Loucy (cell line): Measurements from ENCODE around the gene MYL3.

Source experiments
- H2AFZ ChIP-seq: fragments of 200-600 bp; sonication (generic); 2 replicates; pipeline ENCODE4 v1.6.0; 2016; ENCODE audit warnings: antibody characterized with exemption, mild to moderate bottlenecking, low read length, moderate library complexity
- H3F3A ChIP-seq: fragments of 200-600 bp; 2 replicates; pipeline ENCODE4 v1.6.0; 2016; ENCODE audit warnings: antibody characterized with exemption, low read depth, mild to moderate bottlenecking
- H3K27me3 ChIP-seq: fragments of 200-600 bp; sonication (generic); 2 replicates; pipeline ENCODE4 v1.6.1; 2014; ENCODE audit warnings: low read length, mild to moderate bottlenecking; ENCODE audit not compliant: insufficient read depth, poor library complexity, severe bottlenecking
- H3K36me3 ChIP-seq: fragments of 200-600 bp; sonication (generic); 2 replicates; pipeline ENCODE4 v1.6.1; 2016; ENCODE audit warnings: low read length; ENCODE audit not compliant: insufficient read depth
- H3K4me1 ChIP-seq: fragments of 200-600 bp; sonication (generic); 2 replicates; pipeline ENCODE4 v1.5.1; 2014; ENCODE audit warnings: low read length, mild to moderate bottlenecking; ENCODE audit not compliant: insufficient read depth, poor library complexity, severe bottlenecking
- H3K4me2 ChIP-seq: fragments of 200-600 bp; sonication (generic); 2 replicates; pipeline ENCODE4 v1.6.0; 2014; ENCODE audit warnings: antibody characterized with exemption, low read length, low read depth, mild to moderate bottlenecking; ENCODE audit not compliant: poor library complexity, severe bottlenecking
- H3K4me3 ChIP-seq: fragments of 200-600 bp; sonication (generic); 2 replicates; pipeline ENCODE4 v1.5.1; 2014; ENCODE audit warnings: low read length, mild to moderate bottlenecking, mixed read lengths; ENCODE audit not compliant: poor library complexity, severe bottlenecking
- H3K79me2 ChIP-seq: fragments of 200-600 bp; sonication (generic); 2 replicates; pipeline ENCODE4 v1.6.1; 2014; ENCODE audit warnings: low read length; ENCODE audit not compliant: insufficient read depth
- H3K9ac ChIP-seq: fragments of 200-600 bp; sonication (generic); 2 replicates; pipeline ENCODE4 v1.6.0; 2014; ENCODE audit warnings: mild to moderate bottlenecking, low read depth, low read length, moderate library complexity; ENCODE audit not compliant: poor library complexity, severe bottlenecking
- H3K9me2 ChIP-seq: fragments of 200-600 bp; sonication (generic); replicated peaks from 2 replicates; pipeline ENCODE4 v1.6.1; 2016; ENCODE audit warnings: low read depth, low read length, mixed read lengths
- H3K9me3 ChIP-seq: fragments of 200-600 bp; sonication (generic); 2 replicates; pipeline ENCODE4 v1.6.1; 2014; ENCODE audit warnings: mild to moderate bottlenecking, antibody characterized with exemption, low read length, low read depth; ENCODE audit not compliant: insufficient read depth
- H4K20me1 ChIP-seq: fragments of 200-600 bp; sonication (generic); 2 replicates; pipeline ENCODE4 v1.6.0; 2014; ENCODE audit warnings: antibody characterized with exemption, low read length, mild to moderate bottlenecking; ENCODE audit not compliant: insufficient read depth, poor library complexity, severe bottlenecking
- EZH2phosphoT487 ChIP-seq: fragments of 200-600 bp; IDR thresholded peaks from 2 replicates; pipeline ENCODE4 v1.6.1; 2018; ENCODE audit warnings: antibody characterized with exemption, mild to moderate bottlenecking, moderate library complexity, borderline replicate concordance
- TF ChIP-seq, protein P1 (sequence below): fragments of 200-600 bp; sonication (generic); conservative IDR thresholded peaks from 2 replicates; pipeline ENCODE4 v1.5.1; 2014; ENCODE audit warnings: mild to moderate bottlenecking, antibody characterized with exemption, low read length

Gene MYL3

DNA sequence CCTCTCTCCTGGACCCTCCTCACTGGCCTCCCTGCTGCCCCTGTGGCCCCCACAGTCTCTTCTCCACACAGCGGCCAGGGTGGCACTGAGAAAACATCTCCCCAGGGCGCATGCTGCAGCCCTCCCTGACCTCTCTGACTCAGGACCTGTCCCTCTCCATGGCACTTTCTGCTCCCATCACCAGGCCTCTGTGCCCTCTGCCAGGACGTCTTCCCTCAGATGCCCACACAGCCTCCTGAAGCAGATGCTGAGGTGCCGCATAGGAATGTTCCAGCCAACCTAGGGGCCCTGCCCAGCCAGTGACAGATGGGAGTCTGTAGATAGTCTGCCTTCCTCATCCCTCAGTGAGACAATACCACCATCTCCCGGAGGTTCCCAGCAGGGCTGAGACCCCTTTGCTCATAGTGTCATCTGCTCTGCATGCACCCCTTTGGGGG lies 8.7 kb downstream of the MYL3 start:
- Histone ChIP-seq H3K27me3 (no peaks in the 10 kb centered on the region), H3K4me2 (no peak overlapping the region), H3K36me3 (no peaks in the 10 kb centered on the region), H3F3A (no peaks in the 10 kb centered on the region), H3K9me3 (no peaks in the 10 kb centered on the region), H4K20me1 (no peaks in the 10 kb centered on the region), H3K9ac (no peak overlapping the region), H2AFZ (no peak overlapping the region), H3K79me2 (no peaks in the 10 kb centered on the region), H3K9me2 (no peaks in the 10 kb centered on the region), H3K4me3 (no peak overlapping the region), H3K4me1 (no peaks in the 10 kb centered on the region)
- TF ChIP-seq EZH2phosphoT487 = no peak
- TF ChIP-seq, protein P1, sequence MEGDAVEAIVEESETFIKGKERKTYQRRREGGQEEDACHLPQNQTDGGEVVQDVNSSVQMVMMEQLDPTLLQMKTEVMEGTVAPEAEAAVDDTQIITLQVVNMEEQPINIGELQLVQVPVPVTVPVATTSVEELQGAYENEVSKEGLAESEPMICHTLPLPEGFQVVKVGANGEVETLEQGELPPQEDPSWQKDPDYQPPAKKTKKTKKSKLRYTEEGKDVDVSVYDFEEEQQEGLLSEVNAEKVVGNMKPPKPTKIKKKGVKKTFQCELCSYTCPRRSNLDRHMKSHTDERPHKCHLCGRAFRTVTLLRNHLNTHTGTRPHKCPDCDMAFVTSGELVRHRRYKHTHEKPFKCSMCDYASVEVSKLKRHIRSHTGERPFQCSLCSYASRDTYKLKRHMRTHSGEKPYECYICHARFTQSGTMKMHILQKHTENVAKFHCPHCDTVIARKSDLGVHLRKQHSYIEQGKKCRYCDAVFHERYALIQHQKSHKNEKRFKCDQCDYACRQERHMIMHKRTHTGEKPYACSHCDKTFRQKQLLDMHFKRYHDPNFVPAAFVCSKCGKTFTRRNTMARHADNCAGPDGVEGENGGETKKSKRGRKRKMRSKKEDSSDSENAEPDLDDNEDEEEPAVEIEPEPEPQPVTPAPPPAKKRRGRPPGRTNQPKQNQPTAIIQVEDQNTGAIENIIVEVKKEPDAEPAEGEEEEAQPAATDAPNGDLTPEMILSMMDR = no peak

DNA sequence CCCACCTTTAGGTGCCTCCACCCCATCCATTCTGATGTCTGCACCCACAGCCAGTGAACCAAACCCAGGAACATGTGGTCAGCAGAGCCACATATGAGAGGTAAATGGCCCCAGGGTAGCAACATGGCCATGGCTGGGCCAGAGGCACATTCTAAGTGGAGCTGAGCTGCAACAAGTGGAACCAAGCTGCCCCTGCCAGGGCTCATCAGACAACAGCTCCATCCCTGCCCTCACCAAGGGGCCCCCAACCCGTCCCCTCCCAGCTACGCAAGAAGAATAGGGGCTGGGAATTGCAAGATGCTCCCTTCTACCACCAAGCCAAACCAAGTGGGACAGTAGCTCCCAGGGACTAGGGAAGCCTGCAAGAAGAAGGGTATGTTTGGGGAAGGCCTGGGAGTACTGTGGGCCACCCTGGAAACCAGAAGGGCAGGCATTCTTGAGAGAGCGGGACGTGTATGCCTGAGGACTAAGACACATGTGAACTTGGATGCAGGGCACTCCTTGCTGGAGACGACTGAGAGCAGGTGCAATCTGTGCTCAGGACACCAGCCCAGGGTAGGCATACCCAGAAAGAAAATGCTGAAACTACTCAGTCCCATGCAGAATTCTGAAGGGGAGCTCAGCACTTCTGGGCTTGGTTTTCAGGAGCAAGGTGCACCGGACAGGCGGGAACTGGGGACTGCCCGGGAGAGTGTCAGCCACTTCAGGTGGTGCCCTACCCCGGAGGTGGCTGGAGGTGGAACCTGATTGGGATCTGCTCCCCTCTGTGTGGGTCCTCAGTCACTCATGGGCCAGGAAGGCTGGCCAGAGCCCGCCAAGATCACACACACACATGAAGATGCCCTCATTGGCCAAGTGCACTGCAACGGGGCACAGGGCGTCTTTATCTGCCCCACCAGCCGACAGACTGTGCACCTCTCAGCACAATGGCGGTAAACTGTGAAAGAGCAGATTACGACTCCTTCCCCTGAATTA lies 9.5 kb downstream of the MYL3 start:
- Histone ChIP-seq H3K36me3 (no peaks in the 10 kb centered on the region), H3K4me3 (no peak overlapping the region), H4K20me1 (no peaks in the 10 kb centered on the region), H3F3A (no peaks in the 10 kb centered on the region), H3K9me3 (no peaks in the 10 kb centered on the region), H3K9me2 (no peaks in the 10 kb centered on the region), H3K4me1 (no peaks in the 10 kb centered on the region), H3K27me3 (no peaks in the 10 kb centered on the region), H3K4me2 (no peak overlapping the region), H3K79me2 (no peaks in the 10 kb centered on the region), H2AFZ (no peak overlapping the region), H3K9ac (no peak overlapping the region)
- TF ChIP-seq, protein P1 = no peak
- no peak for TF ChIP-seq EZH2phosphoT487

GRCh38 chr3:46852839-46853355 lies 10.3 kb downstream of the MYL3 start:
- Histone ChIP-seq H3K4me2 (no peak overlapping the region), H3K4me3 (no peak overlapping the region), H3K79me2 (no peaks in the 10 kb centered on the region), H3K9ac (no peak overlapping the region), H3K9me2 (no peaks in the 10 kb centered on the region), H2AFZ (no peak overlapping the region), H4K20me1 (no peaks in the 10 kb centered on the region), H3F3A (no peaks in the 10 kb centered on the region), H3K36me3 (no peaks in the 10 kb centered on the region), H3K4me1 (no peaks in the 10 kb centered on the region), H3K9me3 (no peaks in the 10 kb centered on the region), H3K27me3 (no peaks in the 10 kb centered on the region)
- TF ChIP-seq, protein P1 = no peak
- TF ChIP-seq EZH2phosphoT487 = no peak
